HEK293 (cell line): ENCODE results near the gene RPL36.

Experiments used
- CTCF ChIA-PET: fragments of 350-600 bp; formaldehyde crosslinking; extraction: SDS; loops from one replicate; lab custom pipeline; 2021; ENCODE audit warnings: antibody characterized with exemption; lab: Yijun Ruan, JAX
- POLR2A ChIA-PET: fragments of 300-600 bp; formaldehyde crosslinking; extraction: SDS; loops from one replicate; lab custom pipeline; 2020; ENCODE audit warnings: antibody characterized with exemption, inconsistent platforms; lab: Yijun Ruan, JAX
- H3K27ac ChIP-seq: fragments of 200-500 bp; sonication (Bioruptor generic); 2 replicates; pipeline ENCODE4 v1.5.1; 2014; ENCODE audit warnings: low read depth, low read length, control low read depth, inconsistent platforms; ENCODE audit errors: extremely low read depth
- H3K36me3 ChIP-seq, 2 experiments: fragments of 200-500 bp in 1 of 2; sonication (Bioruptor generic) in 1 of 2; 1 replicate in 1 of 2; 2 replicates in 1 of 2; pipeline ENCODE4 v1.5.1; 2014 to 2017; ENCODE audit warnings: inconsistent platforms in 2 of 2, low read length in 2 of 2; ENCODE audit not compliant: control insufficient read depth in 2 of 2, insufficient read depth in 1 of 2
- H3K4me1 ChIP-seq: fragments of 200-500 bp; sonication (Bioruptor generic); 2 replicates; pipeline ENCODE4 v1.5.1; 2014; ENCODE audit warnings: mild to moderate bottlenecking, low read length, inconsistent platforms; ENCODE audit not compliant: control insufficient read depth, insufficient read depth
- H3K4me3 ChIP-seq: 2 replicates; pipeline ENCODE4 v1.5.1; 2011; ENCODE audit warnings: low read depth, mild to moderate bottlenecking, control low read depth, low read length, moderate library complexity
- H3K9me3 ChIP-seq: fragments of 200-500 bp; sonication (Bioruptor generic); 2 replicates; pipeline ENCODE4 v1.5.1; 2014; ENCODE audit warnings: low read depth, low read length, inconsistent platforms; ENCODE audit not compliant: control insufficient read depth, insufficient read depth
- GLI2 ChIP-seq: fragments of 450-650 bp; formaldehyde crosslinking; IDR thresholded peaks from 2 replicates; pipeline ENCODE4; 2017; ENCODE audit warnings: missing biosample characterization, missing genetic modification characterization, low read depth, borderline replicate concordance
- HOXC10 ChIP-seq: sonication (generic); formaldehyde crosslinking; IDR thresholded peaks from 2 replicates; pipeline ENCODE4 v1.8.1; 2023; ENCODE audit warnings: mild to moderate bottlenecking, missing genetic modification reagents
- SCRT2 ChIP-seq: fragments of 450-650 bp; formaldehyde crosslinking; IDR thresholded peaks from 2 replicates; pipeline ENCODE4 v1.5.1; 2016; ENCODE audit warnings: missing biosample characterization, missing genetic modification characterization
- SP2 ChIP-seq: fragments of 450-650 bp; formaldehyde crosslinking; IDR thresholded peaks from 2 replicates; pipeline ENCODE4 v1.5.1; 2016; ENCODE audit warnings: missing biosample characterization, missing genetic modification characterization
- SP3 ChIP-seq: fragments of 450-650 bp; formaldehyde crosslinking; IDR thresholded peaks from 2 replicates; pipeline ENCODE4 v1.5.1; 2016; ENCODE audit warnings: missing biosample characterization, missing genetic modification characterization
- SP7 ChIP-seq: fragments of 450-650 bp; formaldehyde crosslinking; IDR thresholded peaks from 2 replicates; pipeline ENCODE4 v1.5.1; 2016; ENCODE audit warnings: missing biosample characterization, missing genetic modification characterization
- ZNF138 ChIP-seq: fragments of 450-650 bp; formaldehyde crosslinking; IDR thresholded peaks from 2 replicates; pipeline ENCODE4 v1.5.1; 2016; ENCODE audit warnings: missing biosample characterization, missing genetic modification characterization, borderline replicate concordance
- ZNF223 ChIP-seq: fragments of 450-650 bp; formaldehyde crosslinking; IDR thresholded peaks from 2 replicates; pipeline ENCODE4 v1.5.1; 2016; ENCODE audit warnings: missing biosample characterization, missing genetic modification characterization
- ZNF292 ChIP-seq: fragments of 450-650 bp; formaldehyde crosslinking; IDR thresholded peaks from 2 replicates; pipeline ENCODE4 v1.5.1; 2016; ENCODE audit warnings: low read depth, missing biosample characterization, missing genetic modification characterization, borderline replicate concordance
- ZNF302 ChIP-seq: fragments of 450-650 bp; formaldehyde crosslinking; IDR thresholded peaks from 2 replicates; pipeline ENCODE4 v1.5.1; 2016; ENCODE audit warnings: missing biosample characterization, missing genetic modification characterization, low read depth
- ZNF391 ChIP-seq: fragments of 450-650 bp; formaldehyde crosslinking; IDR thresholded peaks from 2 replicates; pipeline ENCODE4 v1.5.1; 2016; ENCODE audit warnings: low read depth, missing biosample characterization, missing genetic modification characterization, borderline replicate concordance
- ZNF623 ChIP-seq: fragments of 450-650 bp; formaldehyde crosslinking; IDR thresholded peaks from 2 replicates; pipeline ENCODE4 v1.5.1; 2016; ENCODE audit warnings: missing biosample characterization, missing genetic modification characterization
- ZNF624 ChIP-seq: fragments of 450-650 bp; formaldehyde crosslinking; IDR thresholded peaks from 2 replicates; pipeline ENCODE4 v1.5.1; 2017; ENCODE audit warnings: missing biosample characterization, missing genetic modification characterization
- ZNF701 ChIP-seq: fragments of 450-650 bp; formaldehyde crosslinking; IDR thresholded peaks from 2 replicates; pipeline ENCODE4 v1.5.1; 2016; ENCODE audit warnings: missing biosample characterization, missing genetic modification characterization
- TF ChIP-seq, protein P1 (sequence below): fragments of 450-650 bp; formaldehyde crosslinking; IDR thresholded peaks from 2 replicates; pipeline ENCODE4 v1.5.1; 2016; ENCODE audit warnings: missing biosample characterization, missing genetic modification characterization
- TF ChIP-seq, protein P2 (sequence below): fragments of 450-650 bp; IDR thresholded peaks from 2 replicates; pipeline ENCODE4 v1.5.1; 2018; ENCODE audit warnings: missing biosample characterization, missing genetic modification characterization
- TF ChIP-seq, protein P3 (sequence below): fragments of 450-650 bp; formaldehyde crosslinking; IDR thresholded peaks from 2 replicates; pipeline ENCODE4 v1.5.1; 2016; ENCODE audit warnings: missing biosample characterization, missing genetic modification characterization, borderline replicate concordance
- TF ChIP-seq, protein P4 (sequence below): fragments of 450-650 bp; formaldehyde crosslinking; conservative IDR thresholded peaks from 2 replicates; pipeline ENCODE4 v1.5.1; 2016; ENCODE audit warnings: low read depth, missing biosample characterization, missing genetic modification characterization

The RPL36 gene

DNA sequence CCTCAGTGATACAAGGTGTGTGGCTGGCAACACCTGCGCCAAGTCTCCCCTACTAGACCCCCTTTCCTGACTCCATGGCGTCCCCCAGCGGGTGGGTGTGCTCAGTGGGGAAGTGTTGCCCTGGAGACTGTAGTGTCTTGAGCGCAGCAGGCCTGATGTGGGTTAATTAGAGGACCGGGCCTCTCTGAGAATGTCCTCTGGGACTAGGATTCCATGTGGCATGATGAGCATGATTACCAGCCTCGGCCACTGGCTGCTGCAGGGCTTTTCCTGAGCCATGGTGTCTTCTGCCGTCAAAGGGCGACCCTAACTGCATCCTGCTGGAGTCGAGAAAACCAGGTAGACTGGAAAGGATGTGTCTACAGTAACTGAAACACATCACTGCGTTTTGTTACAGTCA, 37.8 kb upstream of the RPL36 start:
- Histone ChIP-seq H3K4me1 (no peaks in the 10 kb centered on the region), H3K9me3 (no peaks in the 10 kb centered on the region), H3K4me3 (no peak overlapping the region), H3K27ac (no peak overlapping the region), H3K36me3 (peaks cover 69 to 91% of the 10 kb centered on the region in 2 experiments)
- TF ChIP-seq SP3 (no peak), ZNF292 (tag by site-specific recombination) (no peak), GLI2 (tag by site-specific recombination) (no peak), HOXC10 (CRISPR knock-in tag) (no peak), ZNF701 (tag by site-specific recombination) (no peak), SP2 (tag by site-specific recombination) (no peak), ZNF223 (tag by site-specific recombination) (no peak), ZNF391 (tag by site-specific recombination) (no peak), ZNF138 (tag by site-specific recombination) (no peak), ZNF624 (no peak), ZNF623 (tag by site-specific recombination) (no peak), ZNF302 (tag by site-specific recombination) (no peak), SCRT2 (tag by site-specific recombination) (no peak), SP7 (tag by site-specific recombination) (no peak)
- TF ChIP-seq, protein P1, sequence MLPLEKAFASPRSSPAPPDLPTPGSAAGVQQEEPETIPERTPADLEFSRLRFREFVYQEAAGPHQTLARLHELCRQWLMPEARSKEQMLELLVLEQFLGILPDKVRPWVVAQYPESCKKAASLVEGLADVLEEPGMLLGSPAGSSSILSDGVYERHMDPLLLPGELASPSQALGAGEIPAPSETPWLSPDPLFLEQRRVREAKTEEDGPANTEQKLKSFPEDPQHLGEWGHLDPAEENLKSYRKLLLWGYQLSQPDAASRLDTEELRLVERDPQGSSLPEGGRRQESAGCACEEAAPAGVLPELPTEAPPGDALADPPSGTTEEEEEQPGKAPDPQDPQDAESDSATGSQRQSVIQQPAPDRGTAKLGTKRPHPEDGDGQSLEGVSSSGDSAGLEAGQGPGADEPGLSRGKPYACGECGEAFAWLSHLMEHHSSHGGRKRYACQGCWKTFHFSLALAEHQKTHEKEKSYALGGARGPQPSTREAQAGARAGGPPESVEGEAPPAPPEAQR (tag by site-specific recombination), result no peak
- TF ChIP-seq, protein P2, sequence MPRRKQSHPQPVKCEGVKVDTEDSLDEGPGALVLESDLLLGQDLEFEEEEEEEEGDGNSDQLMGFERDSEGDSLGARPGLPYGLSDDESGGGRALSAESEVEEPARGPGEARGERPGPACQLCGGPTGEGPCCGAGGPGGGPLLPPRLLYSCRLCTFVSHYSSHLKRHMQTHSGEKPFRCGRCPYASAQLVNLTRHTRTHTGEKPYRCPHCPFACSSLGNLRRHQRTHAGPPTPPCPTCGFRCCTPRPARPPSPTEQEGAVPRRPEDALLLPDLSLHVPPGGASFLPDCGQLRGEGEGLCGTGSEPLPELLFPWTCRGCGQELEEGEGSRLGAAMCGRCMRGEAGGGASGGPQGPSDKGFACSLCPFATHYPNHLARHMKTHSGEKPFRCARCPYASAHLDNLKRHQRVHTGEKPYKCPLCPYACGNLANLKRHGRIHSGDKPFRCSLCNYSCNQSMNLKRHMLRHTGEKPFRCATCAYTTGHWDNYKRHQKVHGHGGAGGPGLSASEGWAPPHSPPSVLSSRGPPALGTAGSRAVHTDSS (tag by site-specific recombination), result no peak
- TF ChIP-seq, protein P3, sequence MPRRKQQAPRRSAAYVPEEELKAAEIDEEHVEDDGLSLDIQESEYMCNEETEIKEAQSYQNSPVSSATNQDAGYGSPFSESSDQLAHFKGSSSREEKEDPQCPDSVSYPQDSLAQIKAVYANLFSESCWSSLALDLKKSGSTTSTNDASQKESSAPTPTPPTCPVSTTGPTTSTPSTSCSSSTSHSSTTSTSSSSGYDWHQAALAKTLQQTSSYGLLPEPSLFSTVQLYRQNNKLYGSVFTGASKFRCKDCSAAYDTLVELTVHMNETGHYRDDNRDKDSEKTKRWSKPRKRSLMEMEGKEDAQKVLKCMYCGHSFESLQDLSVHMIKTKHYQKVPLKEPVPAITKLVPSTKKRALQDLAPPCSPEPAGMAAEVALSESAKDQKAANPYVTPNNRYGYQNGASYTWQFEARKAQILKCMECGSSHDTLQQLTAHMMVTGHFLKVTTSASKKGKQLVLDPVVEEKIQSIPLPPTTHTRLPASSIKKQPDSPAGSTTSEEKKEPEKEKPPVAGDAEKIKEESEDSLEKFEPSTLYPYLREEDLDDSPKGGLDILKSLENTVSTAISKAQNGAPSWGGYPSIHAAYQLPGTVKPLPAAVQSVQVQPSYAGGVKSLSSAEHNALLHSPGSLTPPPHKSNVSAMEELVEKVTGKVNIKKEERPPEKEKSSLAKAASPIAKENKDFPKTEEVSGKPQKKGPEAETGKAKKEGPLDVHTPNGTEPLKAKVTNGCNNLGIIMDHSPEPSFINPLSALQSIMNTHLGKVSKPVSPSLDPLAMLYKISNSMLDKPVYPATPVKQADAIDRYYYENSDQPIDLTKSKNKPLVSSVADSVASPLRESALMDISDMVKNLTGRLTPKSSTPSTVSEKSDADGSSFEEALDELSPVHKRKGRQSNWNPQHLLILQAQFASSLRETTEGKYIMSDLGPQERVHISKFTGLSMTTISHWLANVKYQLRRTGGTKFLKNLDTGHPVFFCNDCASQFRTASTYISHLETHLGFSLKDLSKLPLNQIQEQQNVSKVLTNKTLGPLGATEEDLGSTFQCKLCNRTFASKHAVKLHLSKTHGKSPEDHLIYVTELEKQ (tag by site-specific recombination), result no peak
- TF ChIP-seq, protein P4, sequence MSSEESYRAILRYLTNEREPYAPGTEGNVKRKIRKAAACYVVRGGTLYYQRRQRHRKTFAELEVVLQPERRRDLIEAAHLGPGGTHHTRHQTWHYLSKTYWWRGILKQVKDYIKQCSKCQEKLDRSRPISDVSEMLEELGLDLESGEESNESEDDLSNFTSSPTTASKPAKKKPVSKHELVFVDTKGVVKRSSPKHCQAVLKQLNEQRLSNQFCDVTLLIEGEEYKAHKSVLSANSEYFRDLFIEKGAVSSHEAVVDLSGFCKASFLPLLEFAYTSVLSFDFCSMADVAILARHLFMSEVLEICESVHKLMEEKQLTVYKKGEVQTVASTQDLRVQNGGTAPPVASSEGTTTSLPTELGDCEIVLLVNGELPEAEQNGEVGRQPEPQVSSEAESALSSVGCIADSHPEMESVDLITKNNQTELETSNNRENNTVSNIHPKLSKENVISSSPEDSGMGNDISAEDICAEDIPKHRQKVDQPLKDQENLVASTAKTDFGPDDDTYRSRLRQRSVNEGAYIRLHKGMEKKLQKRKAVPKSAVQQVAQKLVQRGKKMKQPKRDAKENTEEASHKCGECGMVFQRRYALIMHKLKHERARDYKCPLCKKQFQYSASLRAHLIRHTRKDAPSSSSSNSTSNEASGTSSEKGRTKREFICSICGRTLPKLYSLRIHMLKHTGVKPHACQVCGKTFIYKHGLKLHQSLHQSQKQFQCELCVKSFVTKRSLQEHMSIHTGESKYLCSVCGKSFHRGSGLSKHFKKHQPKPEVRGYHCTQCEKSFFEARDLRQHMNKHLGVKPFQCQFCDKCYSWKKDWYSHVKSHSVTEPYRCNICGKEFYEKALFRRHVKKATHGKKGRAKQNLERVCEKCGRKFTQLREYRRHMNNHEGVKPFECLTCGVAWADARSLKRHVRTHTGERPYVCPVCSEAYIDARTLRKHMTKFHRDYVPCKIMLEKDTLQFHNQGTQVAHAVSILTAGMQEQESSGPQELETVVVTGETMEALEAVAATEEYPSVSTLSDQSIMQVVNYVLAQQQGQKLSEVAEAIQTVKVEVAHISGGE (tag by site-specific recombination), result no peak
- ChIA-PET POLR2A (no interaction called here), CTCF (no interaction called here)
